ENCODE measurements around the gene MAGI3.

DNA sequence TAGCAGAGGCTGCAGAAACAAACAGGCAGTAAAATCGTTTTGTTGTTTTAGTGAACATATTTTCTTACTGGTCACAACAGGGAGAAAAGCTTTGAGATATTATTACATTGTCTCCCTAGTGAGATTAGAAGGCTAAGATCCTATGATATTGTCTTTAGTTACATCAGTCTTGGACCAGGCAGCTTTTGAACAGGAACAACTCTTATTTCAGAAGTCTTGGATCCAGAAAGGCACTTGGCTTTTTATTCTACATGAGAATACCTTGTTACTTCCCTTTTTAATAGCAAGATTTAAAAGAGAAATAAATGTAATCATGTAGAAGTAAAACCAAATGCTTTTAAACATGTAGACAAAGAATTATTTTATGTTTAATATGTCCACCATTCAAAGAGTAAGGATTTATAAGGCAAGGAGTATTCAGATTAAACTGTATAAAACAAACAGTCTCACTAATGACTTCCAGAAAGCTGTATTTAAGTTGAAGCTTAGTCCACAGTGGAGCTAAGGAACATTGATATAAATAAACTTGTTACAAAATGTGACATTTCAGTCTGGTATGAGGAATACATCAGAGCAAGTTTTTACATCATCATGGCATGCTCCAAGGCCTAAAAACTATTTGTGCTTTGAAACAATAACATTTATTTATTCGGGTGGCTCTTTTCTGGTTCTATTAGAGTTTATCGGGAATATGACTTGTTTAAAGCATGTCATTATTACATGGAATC is 296.7 kb downstream of the MAGI3 start:
- TF ChIP-seq, protein P1, sequence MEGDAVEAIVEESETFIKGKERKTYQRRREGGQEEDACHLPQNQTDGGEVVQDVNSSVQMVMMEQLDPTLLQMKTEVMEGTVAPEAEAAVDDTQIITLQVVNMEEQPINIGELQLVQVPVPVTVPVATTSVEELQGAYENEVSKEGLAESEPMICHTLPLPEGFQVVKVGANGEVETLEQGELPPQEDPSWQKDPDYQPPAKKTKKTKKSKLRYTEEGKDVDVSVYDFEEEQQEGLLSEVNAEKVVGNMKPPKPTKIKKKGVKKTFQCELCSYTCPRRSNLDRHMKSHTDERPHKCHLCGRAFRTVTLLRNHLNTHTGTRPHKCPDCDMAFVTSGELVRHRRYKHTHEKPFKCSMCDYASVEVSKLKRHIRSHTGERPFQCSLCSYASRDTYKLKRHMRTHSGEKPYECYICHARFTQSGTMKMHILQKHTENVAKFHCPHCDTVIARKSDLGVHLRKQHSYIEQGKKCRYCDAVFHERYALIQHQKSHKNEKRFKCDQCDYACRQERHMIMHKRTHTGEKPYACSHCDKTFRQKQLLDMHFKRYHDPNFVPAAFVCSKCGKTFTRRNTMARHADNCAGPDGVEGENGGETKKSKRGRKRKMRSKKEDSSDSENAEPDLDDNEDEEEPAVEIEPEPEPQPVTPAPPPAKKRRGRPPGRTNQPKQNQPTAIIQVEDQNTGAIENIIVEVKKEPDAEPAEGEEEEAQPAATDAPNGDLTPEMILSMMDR (IDR thresholded peaks at IDR 0.05), result no peak
- no peak for TF ChIP-seq EZH2 (IDR thresholded peaks at IDR 0.05; ENCODE audit: borderline replicate concordance, insufficient read depth, low read depth, low read length, poor library complexity, severe bottlenecking)

Measured in B cell (primary cell).